Measurements from ENCODE around the gene EEPD1.
"Not testable (repeated sequence)": the region's sequence is repeated elsewhere in the genome, so short reads cannot be mapped to it uniquely, and the experiment has no call there.

EEPD1 gene

DNA sequence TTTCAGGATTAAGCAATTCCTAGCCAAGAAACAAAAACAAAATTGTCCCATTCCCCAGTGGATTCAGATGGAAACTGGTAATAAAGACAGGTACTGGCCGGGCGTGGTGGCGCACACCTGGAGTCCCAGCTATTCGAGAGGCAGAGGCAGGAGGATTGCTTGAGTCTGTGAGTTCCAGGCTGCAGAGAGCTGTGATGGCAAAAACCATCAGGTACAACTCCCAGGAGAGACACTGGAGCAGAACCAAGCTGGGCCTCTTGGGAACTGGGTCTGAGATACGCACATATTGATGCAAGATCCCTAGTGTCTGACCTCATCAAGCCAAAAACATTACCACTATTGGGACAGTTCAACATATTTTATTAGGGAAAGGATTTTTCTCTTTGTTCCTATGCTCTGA lies 152.6 kb downstream of the EEPD1 start:
- no peak for DNase-seq

DNA sequence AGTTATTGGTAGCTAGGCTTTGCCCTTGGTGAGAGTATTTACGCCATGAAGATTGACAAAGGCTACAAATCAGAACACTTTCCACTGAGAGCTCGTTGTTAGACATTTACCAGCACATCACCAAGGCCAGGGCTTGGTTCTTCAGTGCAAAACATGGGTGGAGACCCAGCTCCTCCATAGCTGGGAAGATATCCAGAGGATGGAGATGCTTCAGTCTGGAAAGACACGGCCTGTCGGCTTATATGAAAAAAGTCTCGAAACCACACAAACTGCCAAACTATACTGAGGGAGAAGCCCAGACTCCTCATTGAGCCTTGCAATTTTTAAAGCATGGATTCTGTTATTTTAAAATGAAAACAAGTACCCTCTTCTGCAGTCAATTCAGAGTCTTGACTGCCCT lies 153.2 kb downstream of the EEPD1 start:
- DNase-seq = no peak

DNA sequence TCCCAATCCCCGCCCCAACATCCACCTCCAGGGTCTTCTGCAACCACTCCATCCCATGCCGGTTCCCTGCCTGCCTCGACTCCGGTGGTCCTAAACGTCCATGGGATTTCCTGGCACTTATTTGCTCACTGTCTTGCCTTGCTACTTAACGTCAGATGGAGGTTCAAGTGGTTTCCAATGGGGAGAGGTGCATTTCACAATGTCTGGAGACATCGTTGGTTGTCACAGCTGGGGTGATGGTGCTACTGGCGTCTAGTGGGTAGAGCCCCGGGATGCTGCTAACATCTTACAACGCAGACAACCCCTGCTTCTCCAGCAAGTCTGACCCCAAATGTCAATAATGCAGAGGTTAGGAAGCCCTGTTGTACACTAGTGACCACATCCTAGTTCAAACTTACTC lies 153.7 kb downstream of the EEPD1 start:
- DNase-seq = no peak

DNA sequence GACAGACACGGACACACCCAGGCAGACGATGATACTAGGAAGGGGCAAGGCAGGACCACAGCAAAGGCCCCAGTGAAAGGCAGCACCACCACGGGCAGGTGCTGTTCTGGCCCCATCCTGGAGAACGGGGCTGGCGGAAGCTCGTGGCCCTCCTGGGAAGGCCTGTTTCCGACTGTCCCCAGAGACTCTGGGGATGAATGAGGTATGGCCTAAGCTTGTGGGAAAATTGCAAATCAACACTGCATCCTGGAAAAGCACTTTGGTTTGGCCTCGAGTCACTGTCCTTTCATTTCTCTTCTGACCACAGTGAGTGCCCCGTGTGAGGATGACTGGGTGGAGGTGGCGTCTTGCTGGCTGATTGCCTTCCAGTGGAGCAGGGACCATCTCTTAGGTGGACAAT lies 155.0 kb downstream of the EEPD1 start:
- DNase-seq = no peak

DNA sequence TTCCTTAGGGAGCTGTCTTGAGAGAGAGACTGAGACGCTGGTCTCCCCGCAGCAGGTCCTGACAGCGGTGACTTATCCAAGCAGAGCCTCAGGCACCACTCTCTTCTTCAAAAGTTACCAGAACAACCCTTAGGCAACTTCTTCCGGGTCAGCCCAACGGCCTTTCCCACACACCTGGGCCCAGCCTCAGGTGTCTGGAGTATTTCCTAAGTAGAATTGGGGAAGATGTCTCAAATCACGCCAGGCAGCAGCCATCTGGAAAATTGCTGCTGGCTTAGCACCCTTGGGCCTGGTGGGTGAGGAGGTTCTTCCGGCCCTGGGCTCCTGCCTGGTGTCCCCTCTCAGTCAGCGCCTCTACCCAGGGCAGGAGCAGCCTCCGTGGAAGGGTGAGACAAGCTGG lies 156.2 kb downstream of the EEPD1 start:
- no peak for DNase-seq

DNA sequence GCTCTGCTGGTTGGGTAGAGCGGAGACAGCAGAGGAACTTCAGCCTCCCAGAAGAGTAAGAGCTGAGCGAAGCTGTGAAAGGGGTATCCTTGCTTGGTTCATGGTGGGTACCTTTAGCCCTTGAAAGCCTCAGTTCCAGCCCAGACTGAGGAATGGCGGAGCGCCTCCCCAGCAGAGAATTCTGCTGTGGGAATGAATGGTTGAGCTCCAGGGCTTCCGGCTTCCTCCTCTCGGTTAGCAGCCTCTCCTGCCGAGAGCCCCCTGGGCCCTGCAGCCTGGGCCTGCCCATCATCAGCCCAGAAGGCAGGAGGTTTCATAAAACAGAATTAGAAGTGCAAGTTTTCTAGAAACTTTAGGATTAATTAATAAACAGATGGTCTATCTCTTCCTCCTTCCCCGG lies 156.7 kb downstream of the EEPD1 start:
- DNase-seq = no peak

DNA sequence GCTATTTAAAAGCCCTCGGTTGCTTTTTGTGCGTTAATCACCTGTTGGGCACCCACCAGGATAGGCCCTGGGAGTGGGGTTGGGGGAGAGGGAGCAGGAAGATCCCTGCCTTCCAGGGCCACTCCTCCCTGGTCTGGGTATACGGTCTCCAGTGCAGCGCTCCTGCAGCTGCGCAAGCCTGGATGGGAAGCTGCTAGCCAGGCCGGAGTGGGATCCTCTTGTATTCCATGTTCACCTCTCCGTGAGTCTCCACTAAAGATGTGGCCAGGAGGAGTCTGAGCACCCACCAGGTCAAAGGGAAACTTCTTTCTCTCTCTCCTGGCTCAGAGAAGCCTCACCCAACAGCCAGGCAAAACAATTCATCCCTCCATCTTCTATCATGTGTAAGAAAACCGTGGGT lies 157.8 kb downstream of the EEPD1 start:
- DNase-seq = no peak

DNA sequence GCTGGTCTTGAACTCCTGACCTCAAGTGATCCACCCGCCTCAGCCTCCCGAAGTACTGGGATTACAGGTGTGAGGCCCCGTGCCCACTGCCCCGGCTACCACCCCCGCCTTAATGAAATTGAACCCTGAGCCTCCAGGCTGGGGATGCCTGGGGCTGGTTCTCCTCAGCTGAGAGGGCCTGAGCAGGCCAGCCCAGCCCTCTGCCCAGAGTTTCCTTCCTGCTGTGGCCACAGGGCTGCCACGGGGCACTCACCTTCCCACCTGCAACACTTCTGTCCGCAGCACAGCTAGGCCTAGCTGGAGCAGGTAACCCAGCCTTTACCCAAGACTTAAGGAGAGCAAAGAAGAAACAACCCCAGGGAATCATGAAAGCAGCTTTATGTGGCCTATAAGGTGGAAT lies 158.5 kb downstream of the EEPD1 start:
- no peak for DNase-seq

DNA sequence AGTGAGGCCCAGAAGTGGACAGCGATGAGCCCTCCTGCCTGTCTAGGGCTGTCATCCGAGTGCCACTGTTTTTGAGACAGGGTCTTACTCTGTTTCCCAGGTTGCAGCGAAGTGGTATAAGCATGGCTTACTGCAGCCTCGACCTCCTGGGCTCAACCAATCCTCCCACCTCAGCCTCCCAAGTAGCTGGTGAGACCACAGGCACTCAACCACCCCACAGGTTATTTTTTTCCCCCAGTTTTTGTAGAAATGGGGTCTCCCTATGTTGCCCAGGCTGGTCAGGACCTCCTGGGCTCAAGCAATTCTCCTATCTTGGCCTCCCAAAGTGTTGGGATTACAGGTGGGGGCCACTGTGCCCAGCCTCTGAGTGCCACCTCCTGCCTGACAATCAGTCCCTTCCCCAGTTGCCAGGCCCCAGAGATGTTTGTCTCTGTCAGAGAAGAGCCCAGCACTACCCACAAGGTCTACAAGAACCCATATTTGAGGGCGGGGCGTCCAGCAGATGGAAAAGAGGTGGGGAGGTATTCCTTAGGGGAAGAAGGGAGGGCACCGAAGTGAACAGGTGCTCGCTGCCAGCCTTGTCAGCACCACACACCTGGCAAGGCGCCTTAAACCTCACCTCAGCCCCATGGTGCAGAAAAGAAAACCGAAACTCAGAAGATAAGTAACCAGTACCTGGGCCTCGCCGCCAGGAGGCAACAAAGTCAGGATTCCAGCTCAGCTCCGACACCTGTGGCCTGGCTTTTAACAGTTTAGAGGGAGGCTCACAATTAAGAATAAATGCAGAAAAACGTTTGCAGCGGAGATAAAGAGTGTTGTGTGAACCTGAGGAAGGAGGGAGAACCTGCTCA lies 159.2 kb downstream of the EEPD1 start:
- no peak for DNase-seq

DNA sequence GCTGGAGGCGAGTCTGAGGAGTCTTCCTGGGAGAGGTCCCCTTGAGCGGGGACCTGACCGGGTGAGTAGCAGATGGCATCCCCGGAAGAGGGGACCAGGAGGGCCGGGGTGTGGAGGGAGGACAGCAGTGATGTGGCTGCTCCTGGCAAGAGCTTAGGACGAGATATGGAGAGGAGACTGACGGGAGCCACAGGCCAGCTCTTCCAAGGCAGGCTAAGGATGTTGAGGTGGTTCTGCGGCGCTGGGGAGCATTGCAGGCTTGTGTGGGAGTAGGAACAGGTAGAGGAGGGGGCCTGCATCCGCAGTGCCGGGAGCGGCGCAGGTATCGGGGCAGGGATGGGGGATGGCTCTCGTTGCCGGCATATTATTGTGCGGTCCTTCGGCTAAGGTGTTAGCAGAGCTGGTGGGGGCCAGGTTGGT lies 159.9 kb downstream of the EEPD1 start:
- no peak for DNase-seq

DNA sequence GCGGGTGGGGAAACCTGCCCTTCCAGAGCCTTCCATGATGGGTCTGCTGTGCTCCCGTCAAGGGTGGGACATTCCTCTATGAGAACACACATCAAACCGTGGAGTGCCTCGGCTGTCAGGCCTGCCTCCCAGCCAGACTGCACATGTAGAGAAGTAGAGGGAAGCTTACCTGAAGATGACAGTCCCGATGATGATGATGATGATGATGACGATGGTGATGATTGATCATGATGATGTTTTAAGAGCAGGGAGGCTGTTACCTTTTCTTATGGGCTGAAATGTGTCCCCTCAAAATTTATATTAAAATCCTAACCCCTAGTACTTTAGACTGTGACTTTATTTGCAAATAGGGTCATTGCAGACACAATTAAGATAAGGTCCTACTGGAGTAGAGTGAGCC lies 160.6 kb downstream of the EEPD1 start:
- DNase-seq = no peak

DNA sequence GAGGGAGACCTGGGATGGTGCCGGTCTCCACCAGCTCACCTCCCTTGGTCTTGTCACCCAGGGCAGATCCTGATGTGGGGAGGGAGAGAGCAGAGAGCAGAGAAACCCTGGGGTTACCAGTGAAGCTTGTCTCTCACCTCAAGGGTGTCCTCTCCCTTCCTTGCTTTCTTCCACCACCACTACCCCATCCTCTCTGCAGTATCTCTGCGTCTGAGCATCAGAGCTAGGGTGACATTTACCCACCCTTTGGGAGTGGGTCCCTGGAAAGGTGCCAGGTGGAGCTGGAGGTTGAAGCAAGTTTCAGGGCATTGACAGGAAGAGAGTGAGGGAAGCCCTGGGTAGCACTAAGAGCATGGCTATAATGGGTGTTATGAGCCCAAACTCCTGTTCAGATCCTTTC lies 161.4 kb downstream of the EEPD1 start:
- DNase-seq = no peak

DNA sequence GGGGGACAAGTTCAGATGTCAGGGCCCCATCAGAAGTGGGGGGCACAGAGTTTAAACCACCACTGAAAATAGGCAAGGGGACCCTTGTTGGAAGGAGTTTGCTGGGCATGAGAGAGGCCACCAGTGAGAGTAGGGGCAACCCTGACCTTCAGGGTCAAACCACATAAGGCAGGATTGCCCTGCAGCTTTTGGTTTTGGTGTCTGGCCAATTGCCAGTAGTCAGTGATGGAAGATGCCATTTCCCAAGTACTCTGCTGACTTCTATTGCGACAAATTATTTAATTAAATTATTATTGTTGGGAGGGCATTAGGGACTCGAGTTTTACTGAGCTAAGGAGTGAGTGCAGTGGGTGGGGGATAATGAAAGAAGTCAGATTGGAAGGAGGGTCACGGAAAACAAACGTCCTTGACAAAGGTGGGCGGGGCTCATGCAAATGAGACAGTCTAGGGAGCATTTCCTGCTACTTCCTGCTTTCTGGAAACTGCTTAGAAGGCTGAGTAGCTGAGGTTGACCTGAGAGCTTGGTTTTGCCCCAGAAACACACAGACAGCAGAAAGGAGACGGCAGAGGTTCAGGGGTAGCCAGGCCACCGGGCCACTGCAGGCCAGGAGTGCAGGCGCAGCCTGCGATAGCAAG lies 162.4 kb downstream of the EEPD1 start:
- DNase-seq = no peak

DNA sequence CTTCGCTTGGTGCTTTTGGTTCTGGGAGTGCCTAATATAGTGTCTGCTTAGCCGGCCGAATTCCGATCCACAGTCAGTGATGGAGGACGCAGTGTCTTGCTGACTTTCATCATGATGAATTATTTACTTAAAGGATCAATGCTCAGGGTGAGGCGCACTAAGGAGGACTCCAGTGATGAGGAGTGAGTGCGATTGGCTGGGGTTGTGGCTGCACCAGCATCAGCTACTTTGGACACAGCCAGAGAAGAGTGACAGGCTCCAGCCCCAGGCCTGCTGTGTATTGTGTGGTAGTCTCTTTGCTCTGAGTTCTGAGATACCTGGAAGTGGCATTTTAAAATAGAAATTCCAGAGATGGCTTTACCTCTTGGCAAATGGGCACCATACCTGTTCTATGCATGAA lies 163.3 kb downstream of the EEPD1 start:
- no peak for DNase-seq

DNA sequence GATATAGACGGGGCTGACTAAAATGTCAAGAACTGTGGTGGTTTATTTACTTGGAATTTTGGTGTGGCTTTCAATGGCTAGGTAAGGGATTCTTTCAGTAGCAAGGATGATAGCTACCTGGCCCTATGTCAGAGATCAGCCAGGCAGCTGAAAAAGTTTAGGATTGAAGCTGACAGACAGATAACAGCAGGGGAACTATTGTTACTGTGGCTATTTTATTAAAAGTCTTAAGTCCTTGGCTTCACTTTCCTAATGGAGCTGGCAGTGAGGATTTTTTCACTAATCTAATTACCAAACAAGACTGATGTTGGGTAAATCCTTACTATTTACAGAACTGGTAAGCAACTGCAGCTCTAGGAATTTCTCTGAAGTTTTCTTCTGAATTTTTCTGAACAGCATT lies 164.2 kb downstream of the EEPD1 start:
- no peak for DNase-seq

DNA sequence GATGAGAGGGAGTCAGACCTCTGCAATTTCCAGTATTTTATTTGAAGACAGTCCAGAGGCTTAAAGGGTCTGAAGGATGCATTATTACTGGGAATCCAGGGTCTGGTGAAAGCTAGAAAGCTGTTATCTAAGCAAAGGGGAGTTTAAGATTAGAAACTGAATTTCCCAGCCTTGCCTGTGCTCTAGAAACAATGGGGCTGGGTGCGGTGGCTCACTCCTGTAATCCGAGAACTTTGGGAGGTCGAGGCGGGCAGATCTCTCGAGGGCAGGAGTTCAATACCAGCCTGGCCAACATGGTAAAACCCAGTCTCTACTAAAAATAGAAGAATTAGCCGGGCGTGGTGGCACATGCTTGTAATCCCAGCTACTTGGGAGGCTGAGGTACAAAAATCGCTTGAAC lies 165.1 kb downstream of the EEPD1 start:
- DNase-seq = no peak

DNA sequence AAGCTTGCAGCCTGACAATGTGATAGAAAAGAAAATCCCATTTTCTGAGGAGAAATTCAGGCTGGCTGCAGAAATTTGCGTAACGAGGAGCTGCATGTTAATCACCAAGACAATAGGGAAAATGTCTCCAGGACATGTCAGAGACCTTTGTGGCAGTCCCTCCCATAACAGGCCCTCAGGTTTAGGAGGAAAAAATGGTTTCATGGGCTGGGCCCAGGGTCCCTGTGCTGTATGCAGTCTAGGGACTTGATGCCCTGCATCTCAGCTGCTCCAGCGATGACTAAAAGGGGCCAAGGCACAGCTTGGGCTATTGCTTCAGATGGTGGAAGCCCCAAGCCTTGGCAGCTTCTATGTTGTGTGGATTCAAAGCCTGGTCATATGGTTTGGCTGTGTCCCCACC lies 168.2 kb downstream of the EEPD1 start:
- not testable (repeated sequence) for DNase-seq

DNA sequence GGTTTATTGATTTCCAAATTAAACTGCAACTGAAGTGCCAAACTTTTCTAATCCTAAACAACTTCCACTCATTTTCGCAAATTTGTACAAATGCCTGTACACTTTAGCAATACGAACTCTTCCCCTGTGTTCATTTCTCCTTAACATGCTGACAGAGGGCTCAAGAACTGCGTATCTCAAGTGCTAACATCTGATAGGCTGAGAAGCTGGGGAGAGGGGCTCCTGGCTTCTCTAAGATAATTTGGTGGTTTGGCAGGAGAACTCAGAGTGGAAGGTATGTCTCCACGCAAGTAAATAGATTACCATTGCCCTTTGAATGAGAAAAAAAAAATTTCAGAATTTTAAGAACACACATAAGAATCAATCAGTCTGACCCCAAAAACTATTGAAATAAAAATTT lies 183.3 kb downstream of the EEPD1 start:
- no peak for DNase-seq

DNA sequence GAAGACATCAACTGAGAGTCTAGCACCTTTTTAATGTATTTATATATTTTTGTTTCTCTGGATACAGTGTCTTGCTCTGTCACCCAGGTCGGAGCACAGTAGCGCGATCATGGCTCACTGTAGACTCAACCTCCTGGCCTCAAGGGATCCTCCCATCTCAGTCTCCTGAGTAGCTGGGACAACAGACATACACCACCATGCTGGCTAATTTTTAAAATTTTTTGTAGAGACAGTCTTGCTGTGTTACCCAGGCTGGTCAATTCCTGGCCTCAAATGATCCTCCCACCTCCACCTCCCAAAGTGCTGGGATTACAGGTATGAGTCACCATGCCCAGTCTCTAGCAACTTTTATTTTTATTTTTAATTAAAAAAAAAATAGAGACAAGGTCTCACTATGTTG lies 185.2 kb downstream of the EEPD1 start:
- no peak for DNase-seq

DNA sequence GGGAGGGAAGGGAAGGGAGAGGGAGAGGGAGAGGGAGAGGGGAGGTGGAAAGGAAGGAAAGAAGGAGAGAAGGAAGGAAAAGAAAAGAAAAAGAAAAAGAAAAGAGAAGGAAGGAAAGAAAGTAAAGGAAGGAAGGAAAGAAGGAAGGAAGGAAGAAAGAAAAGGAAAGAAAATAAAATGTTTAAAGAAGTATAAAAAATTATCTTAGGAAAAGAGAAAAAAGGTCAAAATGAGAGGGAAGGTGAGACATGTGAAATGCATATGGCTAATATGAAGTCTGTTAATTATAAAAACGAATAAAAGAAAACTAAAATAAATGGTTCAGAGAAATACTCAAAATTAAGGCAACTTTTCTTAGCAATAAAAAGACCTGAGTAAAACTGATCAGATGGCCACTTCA lies 190.5 kb downstream of the EEPD1 start:
- DNase-seq = no peak

DNA sequence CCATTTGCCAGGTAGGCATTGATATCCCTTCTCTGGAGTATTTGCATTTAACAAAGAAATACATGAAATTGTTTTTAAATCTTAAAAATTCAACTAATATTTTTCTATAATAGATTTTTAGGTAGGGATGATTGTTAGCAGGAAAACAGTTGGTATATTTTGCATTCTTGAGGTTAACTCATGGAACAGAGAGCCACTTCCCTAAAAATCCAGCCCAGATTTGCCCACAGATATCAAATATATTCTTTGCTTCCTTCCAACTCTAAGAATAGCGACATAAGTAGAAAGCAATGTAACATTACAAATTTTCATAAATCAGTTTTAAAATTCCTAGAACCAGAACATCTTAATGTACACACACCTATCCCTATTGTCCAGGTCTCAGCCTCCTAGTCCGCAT lies 191.6 kb downstream of the EEPD1 start:
- no peak for DNase-seq

DNA sequence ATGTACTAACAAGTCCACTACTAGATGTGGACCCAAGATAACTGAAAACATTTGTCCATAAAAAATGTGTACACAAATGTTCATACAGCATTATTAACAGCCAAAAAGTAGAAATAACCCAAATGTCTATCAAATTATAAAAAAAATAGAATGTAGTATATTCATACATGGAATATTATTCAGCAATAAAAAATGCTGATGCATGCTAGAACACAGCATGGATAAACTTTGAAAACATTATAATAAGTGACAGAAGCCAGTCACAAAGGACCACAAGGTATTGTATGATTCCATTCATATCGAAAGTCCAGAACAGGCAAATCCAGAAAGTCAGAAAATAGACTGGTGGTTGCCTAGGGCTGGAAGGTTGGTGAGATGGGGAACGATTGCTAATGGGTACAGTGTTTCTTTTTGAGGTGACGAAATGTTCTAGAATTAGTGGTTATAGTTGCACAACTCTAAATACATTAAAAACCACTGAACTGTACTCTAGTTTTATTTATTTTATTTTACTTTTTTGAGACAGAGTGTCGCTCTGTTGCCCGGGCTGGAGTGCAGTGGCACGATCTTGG lies 193.3 kb downstream of the EEPD1 start:
- no peak for DNase-seq

DNA sequence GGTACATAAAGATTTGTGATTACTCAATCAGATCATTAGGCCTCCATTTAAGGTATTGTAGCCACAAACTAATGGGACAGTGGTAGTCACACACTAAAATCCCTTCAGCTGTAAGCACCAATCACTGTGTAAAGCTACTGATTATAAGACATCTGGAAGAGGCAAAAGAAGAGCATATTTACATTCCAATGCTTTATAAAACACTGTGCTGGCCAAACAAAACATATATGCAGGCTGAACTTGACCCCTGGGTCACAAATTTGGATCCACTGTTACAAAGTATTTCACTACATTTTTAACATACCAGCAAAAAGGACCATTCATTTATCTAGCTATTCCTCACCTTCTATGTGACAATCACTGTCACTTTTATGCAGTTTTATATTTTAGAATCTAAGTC lies 195.2 kb downstream of the EEPD1 start:
- no peak for DNase-seq

DNA sequence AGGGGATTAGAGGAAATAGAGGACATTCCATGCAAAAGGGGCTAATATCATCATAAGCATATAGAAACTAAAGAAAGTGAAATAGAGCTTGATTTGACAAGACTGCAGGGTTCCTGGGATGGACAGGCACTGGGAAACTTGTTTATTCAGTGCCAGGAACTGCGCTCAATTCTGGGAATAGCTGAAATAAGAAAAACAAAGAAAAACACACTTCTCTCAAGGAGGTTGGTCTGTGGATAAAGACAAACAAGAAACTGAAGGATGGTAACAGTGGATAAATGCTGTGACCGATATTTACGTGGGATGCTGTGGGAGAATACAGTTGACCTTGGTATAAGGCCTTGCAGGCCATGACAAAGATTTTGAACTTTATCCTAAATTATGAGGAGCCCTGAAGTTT lies 195.7 kb downstream of the EEPD1 start:
- DNase-seq = no peak

DNA sequence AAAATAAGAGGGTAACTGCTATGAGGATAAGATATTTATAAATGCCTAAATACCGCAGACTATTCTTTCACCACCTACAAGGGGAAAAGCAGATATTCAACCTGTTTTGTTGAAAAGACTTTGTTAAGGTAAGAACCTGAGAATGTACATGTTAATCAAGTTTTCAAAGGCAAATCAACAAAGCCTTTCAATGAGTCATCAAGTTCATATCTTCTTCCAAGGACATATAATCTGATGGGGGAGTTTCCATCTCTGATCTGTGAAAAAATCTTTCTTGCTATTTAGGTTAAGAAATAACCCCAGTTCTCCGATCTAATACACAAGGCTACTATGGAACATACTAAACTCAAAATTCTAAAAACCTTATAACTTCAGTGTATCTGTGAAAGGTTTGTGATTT lies 196.6 kb downstream of the EEPD1 start:
- DNase-seq = no peak

Measured in T1000 (cell line).